ENCODE results near the gene KLHL30.
"Not testable (repeated sequence)": the region's sequence is repeated elsewhere in the genome, so short reads cannot be mapped to it uniquely, and the experiment has no call there.

KLHL30 gene

DNA sequence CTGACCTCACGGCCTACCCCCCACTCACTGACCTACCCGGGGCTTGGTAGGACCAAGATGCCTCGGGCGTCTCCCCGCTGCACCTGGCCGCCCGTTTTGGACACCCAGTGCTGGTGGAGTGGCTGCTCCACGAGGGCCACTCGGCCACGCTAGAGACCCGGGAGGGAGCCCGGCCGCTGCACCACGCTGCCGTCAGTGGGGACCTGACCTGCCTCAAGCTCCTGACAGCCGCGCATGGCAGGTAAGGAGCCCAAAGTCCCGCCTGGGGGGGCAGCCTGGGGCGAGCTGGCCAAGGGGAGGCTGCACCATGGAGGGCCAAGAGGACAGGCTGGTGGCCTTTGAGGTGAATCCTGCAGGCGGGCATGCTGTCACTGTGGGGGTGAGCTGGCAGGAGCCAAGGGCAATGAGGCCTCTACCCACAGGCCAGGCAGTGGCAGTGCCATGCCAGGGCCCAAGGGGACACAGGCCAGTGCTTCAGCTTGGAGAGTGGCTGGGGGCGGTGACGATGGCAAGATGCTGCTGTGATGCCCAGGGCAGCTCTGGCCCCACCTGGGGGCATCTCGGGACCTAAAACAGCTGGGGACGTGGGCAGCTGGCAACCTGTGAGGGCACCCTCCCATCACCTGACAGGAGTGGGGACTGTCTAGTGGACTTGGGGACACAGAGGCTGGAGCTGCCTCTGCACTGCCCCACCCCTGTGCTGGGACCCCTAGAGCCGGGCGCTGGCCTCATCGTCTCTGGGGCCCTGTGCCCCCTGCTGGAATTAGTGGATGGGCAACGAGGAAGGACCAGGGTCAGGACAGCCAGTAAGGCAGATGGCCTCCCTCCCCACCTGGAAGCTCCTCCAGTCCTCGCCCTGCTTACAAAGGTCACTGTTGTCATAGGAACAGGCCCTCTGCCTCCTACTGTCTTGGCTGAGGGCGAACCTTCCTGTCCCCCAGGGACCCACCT, 36.3 kb upstream of the KLHL30 start:
- DNase-seq (ENCODE audit: low read depth) = no peak

DNA sequence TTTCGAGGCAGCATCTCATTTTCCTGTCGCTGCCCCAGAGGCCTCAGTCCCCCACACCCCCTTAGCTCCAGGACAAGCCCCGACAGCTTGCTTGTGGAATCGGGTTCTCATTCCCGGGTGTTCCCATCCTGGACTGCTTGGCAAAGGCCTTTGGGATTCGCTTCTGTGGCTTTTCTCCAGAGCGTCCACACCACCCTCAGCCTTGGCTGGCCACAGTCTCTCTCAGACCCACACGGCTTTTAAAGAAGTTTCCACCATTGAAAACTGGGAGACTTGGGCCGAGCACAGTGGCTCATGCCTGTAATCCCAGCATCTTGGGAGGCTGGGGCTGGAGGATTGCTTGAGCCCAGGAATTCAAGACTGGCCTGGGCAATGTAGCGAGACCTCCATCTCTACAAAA, 35.6 kb upstream of the KLHL30 start:
- DNase-seq (ENCODE audit: low read depth) = no peak

- no peak for DNase-seq (ENCODE audit: low read depth)
Measured at GRCh38 chr2:238103465-238104225, 34.8 kb upstream of the KLHL30 start.

DNA sequence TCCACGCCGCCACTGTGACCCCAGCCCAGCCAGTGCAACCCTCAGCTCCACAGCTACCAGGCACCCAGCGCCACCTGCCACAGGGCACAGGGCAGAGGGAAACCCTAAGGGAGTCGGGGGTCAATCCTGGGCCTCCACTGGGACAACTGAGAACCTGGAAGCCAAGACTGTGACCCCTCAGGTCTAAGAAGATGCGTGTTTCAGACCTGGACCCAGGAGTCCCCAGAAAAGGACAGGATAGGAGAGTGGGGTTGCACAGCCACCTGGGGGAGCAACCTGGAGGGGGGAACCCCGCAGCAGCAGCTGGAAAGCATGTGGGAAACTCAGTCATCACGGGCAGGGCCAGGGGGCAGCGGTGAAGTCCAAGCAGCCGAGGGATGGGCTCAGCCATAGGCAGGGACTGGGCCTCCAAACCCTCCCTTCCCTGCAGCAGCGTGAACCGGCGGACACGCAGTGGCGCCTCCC, 34.2 kb upstream of the KLHL30 start:
- no peak for DNase-seq (ENCODE audit: low read depth)

GRCh38 chr2:238104691-238105371, 33.6 kb upstream of the KLHL30 start:
- DNase-seq (ENCODE audit: low read depth) = no peak

DNA sequence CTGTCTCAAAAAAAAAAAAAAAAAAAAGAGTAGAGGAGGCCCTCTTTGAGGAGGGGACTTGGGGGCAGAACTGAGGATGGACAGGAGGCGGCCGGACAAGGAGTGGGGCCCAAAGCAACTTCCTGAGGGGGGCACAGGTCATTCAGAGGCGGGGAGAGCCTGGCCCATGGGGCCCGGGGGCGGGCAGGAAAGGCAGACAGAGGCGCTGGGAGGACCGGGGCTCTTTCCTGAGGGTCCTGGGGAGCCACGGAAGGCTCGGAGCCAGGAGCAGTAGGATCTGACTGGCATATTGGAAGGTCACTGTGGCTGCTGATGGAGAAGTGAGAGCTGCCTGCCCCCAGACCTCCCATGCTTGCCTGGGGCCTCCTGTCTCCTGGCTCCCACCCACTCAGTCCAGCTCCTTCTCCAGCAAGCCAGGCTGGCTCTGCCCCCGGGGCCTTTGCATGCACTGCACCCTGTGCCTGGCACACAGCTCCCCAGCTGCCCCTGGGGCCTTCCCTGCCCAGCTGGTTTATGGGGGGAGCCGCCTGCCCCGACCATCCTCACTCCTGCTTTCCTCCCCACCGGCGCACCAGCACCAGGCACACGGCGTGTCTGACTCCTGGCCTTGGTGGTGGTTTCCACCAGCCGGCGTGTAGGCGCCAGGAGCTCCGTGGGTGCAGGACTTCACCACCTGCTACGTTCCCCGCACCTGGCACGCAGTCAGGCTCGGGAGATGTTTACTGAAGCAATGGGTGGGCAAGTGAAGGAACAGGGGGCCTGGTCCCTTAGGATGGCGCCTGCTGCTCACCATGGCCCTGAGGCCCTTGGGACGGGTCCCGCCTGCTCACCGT, 32.7 kb upstream of the KLHL30 start:
- no peak for DNase-seq (ENCODE audit: low read depth)

DNA sequence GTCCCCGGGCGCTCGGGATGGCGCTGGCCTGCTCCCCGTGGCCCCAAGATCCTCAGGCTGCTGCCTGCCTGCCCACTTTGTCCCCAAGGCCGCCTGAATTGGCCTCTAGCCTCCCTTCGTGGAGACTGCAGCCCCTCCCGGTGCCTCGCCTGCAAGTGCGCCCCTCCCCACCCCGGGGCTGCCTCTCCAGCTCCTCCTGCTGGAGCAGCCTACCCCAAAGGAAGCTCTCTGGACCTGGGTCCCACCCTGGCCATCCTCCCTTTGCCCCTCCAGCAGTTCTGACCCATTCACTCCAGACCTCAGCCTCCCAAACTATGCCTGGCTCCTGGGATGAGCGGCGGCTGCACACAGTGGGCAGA, 32.1 kb upstream of the KLHL30 start:
- no peak for DNase-seq (ENCODE audit: low read depth)

DNA sequence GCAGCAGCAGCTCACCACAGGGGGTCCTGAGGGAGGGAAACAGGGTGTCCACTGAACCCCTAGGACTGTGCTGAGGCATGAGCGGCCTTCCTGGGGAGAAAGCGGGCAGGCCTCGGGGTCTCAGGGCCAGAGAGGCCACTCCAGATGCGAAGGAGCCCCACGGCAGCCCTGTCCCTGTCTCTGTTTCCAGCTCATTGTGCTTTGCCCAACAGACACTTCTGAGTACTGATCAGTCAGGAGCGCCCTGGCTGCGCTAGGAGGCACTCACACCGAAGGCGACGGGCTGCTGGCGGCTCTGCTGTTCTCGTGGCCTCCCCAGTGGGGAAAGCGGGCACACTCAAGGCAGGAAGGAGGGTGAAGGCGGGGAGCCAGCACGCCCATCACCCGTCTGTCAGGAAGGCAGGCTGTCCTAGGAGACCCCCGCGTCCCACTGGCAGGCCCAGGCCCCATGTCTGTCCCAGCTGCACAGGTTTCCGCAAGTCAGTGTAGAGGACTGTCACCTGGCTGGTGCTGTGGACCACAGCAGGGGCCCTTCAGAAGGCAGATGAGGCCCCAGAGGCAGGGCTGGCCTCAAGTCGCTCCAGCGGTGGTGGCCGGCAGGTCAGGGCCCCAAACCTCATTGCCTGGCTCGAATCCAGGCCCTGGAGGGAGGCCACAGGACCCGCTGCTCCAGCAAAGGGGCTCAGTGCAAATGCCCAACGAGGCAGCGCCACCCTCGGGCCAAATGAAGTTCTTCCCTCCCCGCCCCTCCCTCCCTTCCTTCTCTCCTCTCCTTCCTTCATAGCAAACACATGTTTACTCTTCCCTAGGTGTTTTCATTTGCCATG, 31.6 kb upstream of the KLHL30 start:
- DNase-seq (ENCODE audit: low read depth) = no peak

DNA sequence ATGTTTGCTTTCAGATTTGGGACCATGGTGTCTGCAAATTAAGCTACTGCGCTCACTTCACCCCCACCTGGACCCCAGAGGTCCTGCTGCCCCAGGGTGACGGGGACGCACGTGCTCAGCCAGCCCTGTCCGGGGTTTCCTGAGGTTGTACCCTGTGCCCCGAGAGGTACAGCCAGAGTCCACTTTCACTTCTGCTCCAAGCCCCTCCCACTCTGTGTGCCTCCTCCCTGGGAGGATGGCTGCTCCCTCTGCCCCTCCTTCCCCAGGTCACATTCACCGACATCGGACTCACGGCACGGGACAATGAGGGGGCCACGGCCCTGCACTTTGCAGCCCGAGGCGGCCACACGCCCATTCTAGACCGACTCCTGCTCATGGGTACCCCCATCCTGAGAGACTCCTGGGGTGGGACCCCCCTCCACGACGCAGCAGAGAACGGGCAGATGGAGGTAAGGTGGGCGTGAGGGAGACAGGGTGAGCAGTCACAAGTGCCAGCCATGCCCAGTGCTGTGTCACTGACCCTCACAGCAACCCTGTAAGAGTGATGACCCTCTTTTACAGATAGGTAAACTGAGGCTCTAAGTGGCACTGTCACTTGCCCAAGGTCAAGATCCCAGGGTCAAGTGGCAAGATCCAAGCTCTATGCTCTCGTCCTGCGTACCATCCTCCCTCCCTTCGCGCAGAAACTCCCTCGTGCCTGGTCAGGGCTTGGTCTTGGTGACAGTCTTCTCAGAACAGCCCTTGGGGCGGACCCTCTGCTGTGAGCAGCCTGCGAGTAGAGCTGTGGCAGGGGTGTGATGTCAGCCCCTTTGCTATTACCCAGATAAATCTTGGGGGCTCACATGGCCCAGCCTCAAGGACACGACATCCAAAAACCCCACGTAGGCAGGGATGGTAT, 30.7 kb upstream of the KLHL30 start:
- no peak for DNase-seq (ENCODE audit: low read depth)

DNA sequence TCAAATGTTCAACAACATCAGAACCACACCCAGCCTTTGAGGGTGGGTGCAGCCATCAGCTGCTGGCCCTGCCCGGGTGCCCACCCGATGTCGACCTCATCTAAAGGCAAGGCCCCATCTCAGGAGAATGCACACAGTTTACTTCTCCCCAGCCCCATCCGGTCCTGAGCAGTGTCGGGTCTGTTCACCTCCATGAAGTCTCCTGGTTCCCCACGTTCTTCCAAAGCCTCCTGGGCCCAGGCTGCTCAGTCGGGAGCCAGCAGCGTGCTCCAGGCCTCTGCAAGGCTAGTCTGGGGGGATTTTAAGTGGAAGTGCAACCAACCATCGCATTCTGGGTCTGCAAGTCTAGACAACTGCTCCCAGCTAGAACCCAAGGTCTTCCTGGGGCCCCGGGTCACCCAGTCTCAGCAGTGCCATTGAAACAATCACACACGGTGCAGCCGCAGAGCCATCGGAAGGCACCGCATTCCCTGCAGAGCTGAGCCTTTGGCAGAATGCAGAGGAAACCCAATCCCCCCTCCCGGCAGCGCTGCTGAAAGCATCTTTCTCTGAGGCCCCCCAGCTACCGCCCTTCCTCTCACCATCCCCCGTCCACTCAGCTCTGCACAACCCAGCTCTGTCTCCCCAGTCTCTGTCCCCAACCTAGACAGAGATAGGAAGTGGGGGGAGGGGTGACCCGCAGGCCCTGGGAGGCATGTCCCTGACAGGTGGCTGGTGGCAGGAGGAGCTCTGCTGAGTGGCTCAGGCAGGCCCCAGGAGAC, 29.9 kb upstream of the KLHL30 start:
- no peak for DNase-seq (ENCODE audit: low read depth)

GRCh38 chr2:238113611-238114010, 24.9 kb upstream of the KLHL30 start:
- DNase-seq (ENCODE audit: low read depth) = no peak

DNA sequence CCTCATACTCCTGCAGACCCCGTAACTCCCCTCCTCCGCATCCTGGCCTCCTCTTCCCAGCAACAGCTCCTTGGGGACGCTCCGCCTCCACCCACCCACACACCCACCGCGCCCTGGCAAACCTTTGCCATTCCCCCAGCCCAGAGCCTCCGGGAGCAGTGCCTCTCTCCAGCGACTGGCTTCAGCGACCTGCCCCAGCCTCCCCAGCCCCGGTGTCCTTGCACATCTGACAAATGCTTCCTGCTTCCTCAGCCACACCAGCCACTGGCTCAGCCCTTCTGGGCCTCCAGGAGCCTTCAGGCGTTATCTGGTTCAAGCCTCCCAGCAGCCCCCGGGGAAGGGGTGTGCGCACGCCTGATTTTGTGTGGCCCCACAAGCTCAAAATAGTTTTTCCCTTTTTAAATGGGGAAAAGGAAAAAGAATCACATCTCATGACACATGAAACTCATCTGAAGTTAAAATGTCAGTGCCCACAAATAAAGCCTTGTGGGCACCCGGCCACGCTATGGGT, 24.1 kb upstream of the KLHL30 start:
- DNase-seq (ENCODE audit: low read depth) = no peak

GRCh38 chr2:238114851-238115660, 23.4 kb upstream of the KLHL30 start:
- no peak for DNase-seq (ENCODE audit: low read depth)

DNA sequence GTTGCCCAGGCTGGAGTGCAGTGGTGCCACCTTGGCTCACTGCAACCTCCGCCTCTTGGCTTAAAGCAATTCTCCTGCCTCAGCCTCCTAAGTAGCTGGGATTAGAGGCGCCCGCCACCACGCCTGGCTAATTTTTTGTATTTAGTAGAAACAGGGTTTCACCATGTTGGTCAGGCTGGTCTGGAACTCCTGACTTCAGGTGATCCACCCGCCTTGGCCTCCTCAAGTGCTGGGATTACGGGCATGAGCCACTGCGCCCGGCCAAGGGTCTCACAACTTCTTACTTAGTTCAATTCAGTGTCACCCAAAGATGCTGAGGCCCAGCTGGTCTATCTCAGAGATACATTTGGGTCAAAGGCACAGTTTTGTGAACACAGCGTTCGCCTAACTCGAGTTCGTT, 22.8 kb upstream of the KLHL30 start:
- DNase-seq (ENCODE audit: low read depth) = not testable (repeated sequence)

- no peak for DNase-seq (ENCODE audit: low read depth)
Measured at GRCh38 chr2:238116298-238117198, 21.9 kb upstream of the KLHL30 start.

DNA sequence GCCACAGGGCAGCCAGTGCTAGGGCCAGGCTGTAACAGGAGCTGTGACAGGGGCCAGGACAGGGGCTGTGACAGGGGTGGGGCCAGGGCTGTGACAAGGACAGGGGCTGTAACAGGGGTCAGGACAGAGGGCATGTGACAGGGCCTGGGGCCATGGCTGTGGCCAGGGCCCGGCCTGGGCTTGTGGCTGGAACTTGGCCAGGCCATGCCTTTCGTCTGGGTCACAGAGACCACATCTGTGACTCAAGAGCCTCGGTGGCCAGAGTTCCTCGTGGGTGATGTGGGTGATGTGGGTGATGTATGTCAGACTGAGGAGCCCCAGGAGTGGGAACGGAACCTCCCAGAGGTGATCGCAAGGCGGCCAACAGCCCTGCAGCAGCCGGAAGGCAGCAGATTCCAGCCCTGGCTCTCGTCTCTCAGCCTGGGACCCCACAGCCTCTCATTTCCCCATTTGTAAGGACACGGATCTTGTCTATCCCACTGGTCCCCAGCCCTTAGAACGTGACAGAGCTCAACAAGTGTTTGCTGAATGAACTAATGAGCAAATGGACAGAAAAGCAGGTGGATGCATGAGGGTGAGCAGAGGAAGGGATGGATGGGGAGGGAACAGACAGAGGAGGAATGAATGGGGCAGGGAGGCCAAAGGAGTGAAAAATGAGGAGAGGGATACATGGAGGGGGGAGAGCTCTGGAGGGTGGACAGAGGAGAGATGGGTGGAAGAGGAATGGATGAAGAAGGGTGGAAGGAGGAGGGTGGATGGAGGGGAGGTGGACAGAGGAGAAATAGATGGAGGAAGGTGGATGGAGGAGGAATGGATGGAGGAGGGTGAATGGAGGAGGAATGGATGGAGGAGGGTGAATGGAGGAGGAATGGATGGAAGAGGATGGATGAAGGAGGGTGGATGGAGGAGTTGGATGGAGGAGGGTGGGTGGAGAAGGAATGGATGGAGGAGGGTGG, 21.0 kb upstream of the KLHL30 start:
- no peak for DNase-seq (ENCODE audit: low read depth)
